DOHH2 (cell line): Measurements from ENCODE around the gene YWHAQ.

Source experiments
- H3F3A ChIP-seq: fragments of 200-600 bp; sonication (generic), shearing (Covaris generic); 2 replicates; pipeline ENCODE4 v1.6.0; 2016; ENCODE audit warnings: antibody characterized with exemption, mild to moderate bottlenecking; ENCODE audit not compliant: control insufficient read depth, insufficient read depth
- H3K27ac ChIP-seq: fragments of 200-600 bp; sonication (generic); 2 replicates; pipeline ENCODE4 v1.5.1; 2014; ENCODE audit warnings: low read depth, mild to moderate bottlenecking, low read length, moderate library complexity
- H3K27me3 ChIP-seq: fragments of 200-600 bp; sonication (generic); 2 replicates; pipeline ENCODE4 v1.6.1; 2014; ENCODE audit warnings: mild to moderate bottlenecking, low read length, mixed read lengths; ENCODE audit not compliant: control insufficient read depth
- H3K36me3 ChIP-seq: fragments of 200-600 bp; sonication (generic); 2 replicates; pipeline ENCODE4 v1.6.1; 2014; ENCODE audit warnings: mild to moderate bottlenecking, low read length, moderate library complexity, mixed read lengths; ENCODE audit not compliant: control insufficient read depth
- H3K4me1 ChIP-seq: fragments of 200-600 bp; sonication (generic); 2 replicates; pipeline ENCODE4 v1.6.1; 2014; ENCODE audit warnings: mild to moderate bottlenecking, low read length, mixed read lengths; ENCODE audit not compliant: control insufficient read depth
- H3K4me2 ChIP-seq: fragments of 200-600 bp; sonication (generic); 2 replicates; pipeline ENCODE4 v1.6.0; 2014; ENCODE audit warnings: mild to moderate bottlenecking, low read length, moderate library complexity
- H3K4me3 ChIP-seq: fragments of 200-600 bp; sonication (generic); 2 replicates; pipeline ENCODE4 v1.5.1; 2014; ENCODE audit warnings: mild to moderate bottlenecking, low read length, mixed read lengths
- H3K79me2 ChIP-seq: fragments of 200-600 bp; sonication (generic); 2 replicates; pipeline ENCODE4 v1.6.1; 2014; ENCODE audit warnings: mild to moderate bottlenecking, low read length, mixed read lengths; ENCODE audit not compliant: control insufficient read depth
- H3K9me2 ChIP-seq: fragments of 200-600 bp; sonication (generic); replicated peaks from 2 replicates; pipeline ENCODE4 v1.6.1; 2014; ENCODE audit warnings: mild to moderate bottlenecking, low read length, mixed read lengths; ENCODE audit not compliant: control insufficient read depth
- H3K9me3 ChIP-seq: fragments of 200-600 bp; sonication (generic); 2 replicates; pipeline ENCODE4 v1.6.1; 2014; ENCODE audit warnings: antibody characterized with exemption, low read length, mixed read lengths; ENCODE audit not compliant: control insufficient read depth, insufficient read depth
- H4K20me1 ChIP-seq: fragments of 200-600 bp; sonication (generic); 2 replicates; pipeline ENCODE4 v1.6.0; 2014; ENCODE audit warnings: low read depth, mild to moderate bottlenecking, antibody characterized with exemption, low read length, moderate library complexity; ENCODE audit not compliant: control insufficient read depth, insufficient read depth
- EZH2phosphoT487 ChIP-seq: fragments of 200-600 bp; sonication (generic); IDR thresholded peaks from 2 replicates; pipeline ENCODE4 v1.6.1; 2017; ENCODE audit warnings: borderline replicate concordance, mild to moderate bottlenecking, antibody characterized with exemption, low read length, moderate library complexity, mixed read lengths
- TF ChIP-seq, protein P1 (sequence below): fragments of 200-600 bp; sonication (generic); IDR thresholded peaks from one replicate; pipeline ENCODE4 v1.5.1; 2014; ENCODE audit warnings: antibody characterized with exemption, mild to moderate bottlenecking, low read depth, low read length; ENCODE audit not compliant: poor library complexity, severe bottlenecking

Gene YWHAQ

DNA sequence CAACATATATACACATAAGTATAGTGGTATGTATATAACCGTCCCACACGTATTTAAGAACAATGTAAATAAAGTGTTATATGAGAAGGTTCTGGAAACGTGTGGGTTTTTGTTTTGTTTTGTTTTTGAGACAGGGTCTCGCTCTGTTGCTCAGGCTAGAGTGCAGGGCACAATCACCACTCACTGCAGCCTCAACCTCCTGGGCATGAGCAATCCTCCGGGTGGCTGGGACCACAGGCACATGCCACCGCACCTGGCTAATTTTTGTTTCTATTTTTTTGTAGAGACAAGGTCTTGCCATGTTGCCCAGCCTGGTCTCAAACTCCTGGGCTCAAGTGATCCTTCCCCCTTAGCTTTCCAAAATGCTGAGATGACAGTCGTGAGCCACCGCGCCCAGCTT lies 81.4 kb downstream of the YWHAQ start:
- Histone ChIP-seq H3K36me3 (peaks cover 13% of the 10 kb centered on the region; the same call in 1 of the 2 replicates), H3K4me1 (peaks cover 97% of the 10 kb centered on the region), H3K9me3 (no peaks in the 10 kb centered on the region), H3K27ac (peak overlapping the region; percentile 96), H3K27me3 (no peaks in the 10 kb centered on the region), H3K9me2 (no peaks in the 10 kb centered on the region), H4K20me1 (no peaks in the 10 kb centered on the region), H3K79me2 (peaks cover 88% of the 10 kb centered on the region), H3K4me3 (peak overlapping the region; percentile 72), H3F3A (peaks cover 70% of the 10 kb centered on the region), H3K4me2 (peak overlapping the region; percentile 96)
- TF ChIP-seq EZH2phosphoT487: no peak
- TF ChIP-seq, protein P1, sequence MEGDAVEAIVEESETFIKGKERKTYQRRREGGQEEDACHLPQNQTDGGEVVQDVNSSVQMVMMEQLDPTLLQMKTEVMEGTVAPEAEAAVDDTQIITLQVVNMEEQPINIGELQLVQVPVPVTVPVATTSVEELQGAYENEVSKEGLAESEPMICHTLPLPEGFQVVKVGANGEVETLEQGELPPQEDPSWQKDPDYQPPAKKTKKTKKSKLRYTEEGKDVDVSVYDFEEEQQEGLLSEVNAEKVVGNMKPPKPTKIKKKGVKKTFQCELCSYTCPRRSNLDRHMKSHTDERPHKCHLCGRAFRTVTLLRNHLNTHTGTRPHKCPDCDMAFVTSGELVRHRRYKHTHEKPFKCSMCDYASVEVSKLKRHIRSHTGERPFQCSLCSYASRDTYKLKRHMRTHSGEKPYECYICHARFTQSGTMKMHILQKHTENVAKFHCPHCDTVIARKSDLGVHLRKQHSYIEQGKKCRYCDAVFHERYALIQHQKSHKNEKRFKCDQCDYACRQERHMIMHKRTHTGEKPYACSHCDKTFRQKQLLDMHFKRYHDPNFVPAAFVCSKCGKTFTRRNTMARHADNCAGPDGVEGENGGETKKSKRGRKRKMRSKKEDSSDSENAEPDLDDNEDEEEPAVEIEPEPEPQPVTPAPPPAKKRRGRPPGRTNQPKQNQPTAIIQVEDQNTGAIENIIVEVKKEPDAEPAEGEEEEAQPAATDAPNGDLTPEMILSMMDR: no peak

DNA sequence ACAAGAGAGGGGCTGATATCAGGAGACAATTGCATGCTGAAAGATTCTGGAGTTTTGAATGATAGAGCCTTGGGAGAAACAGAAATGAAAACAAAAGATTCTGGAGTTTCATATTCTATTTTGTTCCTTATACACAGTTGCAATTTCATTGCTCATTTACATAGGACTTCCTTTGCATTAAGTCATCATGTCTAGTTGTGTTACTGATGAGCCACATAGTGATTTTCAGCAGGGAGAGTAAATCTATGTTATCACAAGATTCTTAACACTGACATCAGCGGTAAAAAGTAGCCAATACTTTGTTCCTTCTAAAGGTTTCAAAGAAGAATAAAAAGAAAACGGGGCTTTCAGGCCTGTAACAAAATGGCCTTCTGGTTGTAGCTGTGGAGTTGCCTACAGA lies 82.3 kb downstream of the YWHAQ start:
- Histone ChIP-seq H3K4me3 (peak overlapping the region; percentile 72), H3K79me2 (peaks cover 88% of the 10 kb centered on the region), H3F3A (peaks cover 71% of the 10 kb centered on the region), H3K27ac (peak overlapping the region; percentile 96), H3K9me2 (no peaks in the 10 kb centered on the region), H3K36me3 (peaks cover 14% of the 10 kb centered on the region; the same call in 1 of the 2 replicates), H3K9me3 (no peaks in the 10 kb centered on the region), H3K27me3 (no peaks in the 10 kb centered on the region), H4K20me1 (no peaks in the 10 kb centered on the region), H3K4me1 (peaks cover 98% of the 10 kb centered on the region), H3K4me2 (peak overlapping the region; percentile 96)
- TF ChIP-seq, protein P1: no peak
- no peak for TF ChIP-seq EZH2phosphoT487

DNA sequence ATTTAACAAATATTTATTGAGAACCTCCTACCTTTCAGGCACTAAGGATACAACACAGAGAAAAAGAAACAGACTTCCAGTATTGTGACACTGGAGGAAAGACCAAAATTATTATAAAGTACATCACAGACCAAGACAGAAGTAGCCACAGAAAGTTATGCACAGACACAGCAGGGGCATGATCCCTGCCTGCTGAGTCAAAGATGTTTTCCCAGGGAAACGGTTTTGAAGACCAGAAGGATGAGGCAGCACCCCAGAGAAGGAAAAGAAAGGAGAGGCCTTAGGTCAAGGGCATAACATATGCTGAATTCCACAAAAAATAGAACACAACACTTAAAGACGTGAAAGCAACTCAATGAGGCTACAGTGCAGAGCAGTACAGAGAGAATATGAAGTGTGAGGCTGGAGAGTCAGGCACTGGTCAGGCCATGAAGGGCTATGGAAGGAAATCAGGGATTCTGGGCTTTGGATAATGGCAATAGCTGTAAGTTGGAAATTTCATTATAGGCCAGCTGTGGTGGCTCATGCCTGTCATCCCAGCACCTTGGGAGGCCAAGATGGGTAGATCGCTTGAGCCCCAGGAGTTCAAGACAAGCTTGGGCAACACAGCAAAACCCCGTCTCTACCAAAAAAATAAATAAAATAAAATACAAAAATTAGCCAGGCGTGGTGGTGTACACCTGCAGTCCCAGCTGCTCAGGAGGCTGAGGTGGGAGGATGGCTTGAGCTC lies 83.4 kb downstream of the YWHAQ start:
- Histone ChIP-seq H3K79me2 (peaks cover 88% of the 10 kb centered on the region), H3K9me3 (no peaks in the 10 kb centered on the region), H3F3A (peaks cover 71% of the 10 kb centered on the region), H3K36me3 (peaks cover 20% of the 10 kb centered on the region), H4K20me1 (no peaks in the 10 kb centered on the region), H3K9me2 (no peaks in the 10 kb centered on the region), H3K4me1 (peaks cover 98% of the 10 kb centered on the region), H3K27ac (peak overlapping the region; percentile 96), H3K4me2 (peak overlapping the region; percentile 96), H3K4me3 (peak overlapping the region; percentile 72), H3K27me3 (no peaks in the 10 kb centered on the region)
- TF ChIP-seq EZH2phosphoT487: no peak
- TF ChIP-seq, protein P1: no peak
